Neural cell (in vitro differentiated cells): ENCODE data around the gene HIBADH. TPM values are rescaled to one million over a fixed set of nuclear protein-coding genes. Genes with fewer than 3 reads are reported as not detected.

Experiments
- H2AFZ ChIP-seq: fragments of 200-600, 300-800 bp; sonication (generic), shearing (Covaris generic); 2 replicates; pipeline ENCODE4 v1.6.0; 2014; ENCODE audit warnings: low read depth, mild to moderate bottlenecking, antibody characterized with exemption, low read length, moderate library complexity
- H3F3A ChIP-seq: fragments of 200-600 bp; shearing (Covaris generic); 2 replicates; pipeline ENCODE4 v1.6.1; 2016; ENCODE audit warnings: mild to moderate bottlenecking, moderate library complexity, mixed read lengths, antibody characterized with exemption, low read length; ENCODE audit not compliant: insufficient read depth, poor library complexity, severe bottlenecking
- H3K27ac ChIP-seq: fragments of 200-600, 300-800 bp; sonication (generic), shearing (Covaris generic); 2 replicates; pipeline ENCODE4 v1.5.1; 2014; ENCODE audit warnings: mild to moderate bottlenecking, low read length, moderate library complexity
- H3K27me3 ChIP-seq: fragments of 300-800, 200-600 bp; sonication (generic), shearing (Covaris generic); 2 replicates; pipeline ENCODE4 v1.6.0; 2014; ENCODE audit warnings: mild to moderate bottlenecking, low read depth, low read length, moderate library complexity; ENCODE audit not compliant: insufficient read depth
- H3K36me3 ChIP-seq: fragments of 300-800, 200-600 bp; sonication (generic), shearing (Covaris generic); 2 replicates; pipeline ENCODE4 v1.5.1; 2014; ENCODE audit warnings: mild to moderate bottlenecking, antibody characterized with exemption, low read length, moderate library complexity; ENCODE audit not compliant: insufficient read depth
- H3K4me2 ChIP-seq: fragments of 300-800, 200-600 bp; sonication (generic), shearing (Covaris generic); 2 replicates; pipeline ENCODE4 v1.6.0; 2014; ENCODE audit warnings: mild to moderate bottlenecking, low read length
- H3K4me3 ChIP-seq: fragments of 300-800, 200-600 bp; sonication (generic), shearing (Covaris generic); 2 replicates; pipeline ENCODE4 v1.5.1; 2014; ENCODE audit warnings: mild to moderate bottlenecking, low read length, moderate library complexity
- H3K79me2 ChIP-seq: fragments of 200-600 bp; shearing (Covaris generic); replicated peaks from 2 replicates; pipeline ENCODE4 v1.6.0; 2014; ENCODE audit warnings: mild to moderate bottlenecking, low read length, moderate library complexity; ENCODE audit not compliant: insufficient read depth
- H3K9ac ChIP-seq: fragments of 300-800, 200-600 bp; sonication (generic), shearing (Covaris generic); 2 replicates; pipeline ENCODE4 v1.6.1; 2016; ENCODE audit warnings: mild to moderate bottlenecking, low read length, mixed read lengths
- H3K9me2 ChIP-seq: fragments of 200-600 bp; shearing (Covaris generic); 2 replicates; pipeline ENCODE4 v1.6.1; 2016; ENCODE audit warnings: mild to moderate bottlenecking, low read length, mixed read lengths; ENCODE audit not compliant: insufficient read depth
- H3K9me3 ChIP-seq: fragments of 200-600, 300-800 bp; sonication (generic), shearing (Covaris generic); 2 replicates; pipeline ENCODE4 v1.6.1; 2016; ENCODE audit warnings: mild to moderate bottlenecking, mixed run types, low read length, moderate library complexity, mixed read lengths
- H4K20me1 ChIP-seq: fragments of 200-600 bp; shearing (Covaris generic); 2 replicates; pipeline ENCODE4 v1.6.1; 2016; ENCODE audit warnings: mild to moderate bottlenecking, mixed run types; ENCODE audit not compliant: insufficient read depth
- CTCF ChIP-seq: fragments of 450-650 bp; IDR thresholded peaks from 2 replicates; pipeline ENCODE4 v1.5.1; 2014; ENCODE audit warnings: antibody characterized with exemption, mild to moderate bottlenecking, moderate library complexity; ENCODE audit not compliant: poor library complexity, severe bottlenecking
- EP300 ChIP-seq: fragments of 450-650 bp; conservative IDR thresholded peaks from 2 replicates; pipeline ENCODE4 v1.6.1; 2014; ENCODE audit warnings: antibody characterized with exemption, mild to moderate bottlenecking, moderate library complexity; ENCODE audit not compliant: poor library complexity, severe bottlenecking
- EZH2 ChIP-seq: fragments of 200-600, 300-800 bp; shearing (Covaris generic), sonication (generic); IDR thresholded peaks from 2 replicates; pipeline ENCODE4 v1.6.1; 2014; ENCODE audit warnings: antibody characterized with exemption, low read length, borderline replicate concordance, mild to moderate bottlenecking; ENCODE audit not compliant: insufficient read depth, poor library complexity, severe bottlenecking
- MXI1 ChIP-seq: fragments of 450-650 bp; conservative IDR thresholded peaks from 2 replicates; pipeline ENCODE4 v1.6.1; 2014; ENCODE audit warnings: antibody characterized with exemption, mild to moderate bottlenecking; ENCODE audit not compliant: poor library complexity, severe bottlenecking
- POLR2AphosphoS5 ChIP-seq: IDR thresholded peaks from 2 replicates; pipeline ENCODE4 v1.6.1; 2012
- RAD21 ChIP-seq: fragments of 450-650 bp; conservative IDR thresholded peaks from 2 replicates; pipeline ENCODE4 v1.6.1; 2014; ENCODE audit warnings: antibody characterized with exemption, mild to moderate bottlenecking, moderate library complexity
- REST ChIP-seq: IDR thresholded peaks from 2 replicates; pipeline ENCODE4 v1.6.1; 2012; ENCODE audit warnings: borderline replicate concordance
- SMC3 ChIP-seq: fragments of 450-650 bp; conservative IDR thresholded peaks from 2 replicates; pipeline ENCODE4 v1.6.1; 2014; ENCODE audit warnings: antibody characterized with exemption, mild to moderate bottlenecking, moderate library complexity; ENCODE audit not compliant: poor library complexity
- TAF1 ChIP-seq: IDR thresholded peaks from 2 replicates; pipeline ENCODE4 v1.6.1; 2012; ENCODE audit warnings: low read depth
- polyA plus RNA-seq: library from polyadenylated mRNA; depleted of rRNA; stranded (reverse); fragments of >200 nt; gene quantifications from 2 replicates; pipeline ENCODE4 v1.2.3, GENCODE V29; 2014

HIBADH gene
- polyA plus RNA-seq, 1 donor from 2014 or later = 14.4 TPM

- no peaks in the 10 kb centered on the region for H3K9me2 ChIP-seq
- no peaks in the 10 kb centered on the region for H4K20me1 ChIP-seq
- no peak for TF ChIP-seq REST
- TF ChIP-seq TAF1 = no peak
- no peak for TF ChIP-seq EZH2
- no peak for TF ChIP-seq CTCF
- no peak for TF ChIP-seq POLR2AphosphoS5
- TF ChIP-seq MXI1 = no peak
- no peak for TF ChIP-seq SMC3
- no peak for TF ChIP-seq EP300
- no peak for TF ChIP-seq RAD21
- H3K27me3 ChIP-seq = no peaks in the 10 kb centered on the region
- no peak overlapping the region for H3K27ac ChIP-seq
- H2AFZ ChIP-seq = no peak overlapping the region
- no peaks in the 10 kb centered on the region for H3F3A ChIP-seq
- no peak overlapping the region for H3K4me3 ChIP-seq
- H3K4me2 ChIP-seq = no peak overlapping the region
- peaks cover 18% of the 10 kb centered on the region for H3K9me3 ChIP-seq
- peaks cover 4% of the 10 kb centered on the region for H3K36me3 ChIP-seq
- no peaks in the 10 kb centered on the region for H3K79me2 ChIP-seq
- H3K9ac ChIP-seq = no peak overlapping the region
These were observed 97.7 kb downstream of the HIBADH start for GRCh38 chr7:27564881-27565482.

GRCh38 chr7:27560706-27561235, 101.9 kb downstream of the HIBADH start:
- Histone ChIP-seq H3K27ac (no peak overlapping the region), H3K9me2 (no peaks in the 10 kb centered on the region), H3K27me3 (no peaks in the 10 kb centered on the region), H3K4me2 (no peak overlapping the region), H2AFZ (no peak overlapping the region), H3K9me3 (peaks cover 9% of the 10 kb centered on the region), H3K79me2 (no peaks in the 10 kb centered on the region), H3F3A (no peaks in the 10 kb centered on the region), H3K36me3 (no peaks in the 10 kb centered on the region), H4K20me1 (no peaks in the 10 kb centered on the region), H3K9ac (no peak overlapping the region), H3K4me3 (no peak overlapping the region)
- TF ChIP-seq POLR2AphosphoS5 = no peak
- no peak for TF ChIP-seq REST
- TF ChIP-seq CTCF = no peak
- no peak for TF ChIP-seq SMC3
- TF ChIP-seq MXI1 = no peak
- no peak for TF ChIP-seq TAF1
- TF ChIP-seq EP300 = no peak
- TF ChIP-seq EZH2 = no peak
- no peak for TF ChIP-seq RAD21
